OCI-LY3 (cell line): ENCODE results near the gene HSPD1.

Source experiments
- CTCF ChIP-seq: fragments of 200-600, 300-600 bp; sonication (generic); IDR thresholded peaks from 2 replicates; pipeline ENCODE4 v1.5.1; 2014; ENCODE audit warnings: antibody characterized with exemption, low read length, low read depth
- EZH2phosphoT487 ChIP-seq: fragments of 200-600 bp; shearing (Covaris generic); IDR thresholded peaks from 2 replicates; pipeline ENCODE4 v1.6.1; 2018; ENCODE audit warnings: antibody characterized with exemption, mixed run types, low read depth

- TF ChIP-seq CTCF (no peak), EZH2phosphoT487 (no peak)
Measured at GRCh38 chr2:197547163-197547900, 47.7 kb upstream of the HSPD1 start.
